GM18870 (cell line): ENCODE data around the gene CD58.
"Not testable (repeated sequence)": the region's sequence is repeated elsewhere in the genome, so short reads cannot be mapped to it uniquely, and the experiment has no call there.

Source experiments
- ATAC-seq: cut with Tn5 transposase; IDR thresholded peaks from one replicate; pipeline ENCODE4 v1.9.1; 2021; ENCODE audit warnings: moderate library complexity; ENCODE audit not compliant: unreplicated experiment

Gene CD58

GRCh38 chr1:116593977-116594376, 23.2 kb upstream of the CD58 start:
- ATAC-seq: not testable (repeated sequence)

- ATAC-seq: not testable (repeated sequence)
Observed at GRCh38 chr1:116593401-116593800, 22.6 kb upstream of the CD58 start.

- ATAC-seq: not testable (repeated sequence)
Observed at GRCh38 chr1:116591951-116592605, 21.3 kb upstream of the CD58 start.

DNA sequence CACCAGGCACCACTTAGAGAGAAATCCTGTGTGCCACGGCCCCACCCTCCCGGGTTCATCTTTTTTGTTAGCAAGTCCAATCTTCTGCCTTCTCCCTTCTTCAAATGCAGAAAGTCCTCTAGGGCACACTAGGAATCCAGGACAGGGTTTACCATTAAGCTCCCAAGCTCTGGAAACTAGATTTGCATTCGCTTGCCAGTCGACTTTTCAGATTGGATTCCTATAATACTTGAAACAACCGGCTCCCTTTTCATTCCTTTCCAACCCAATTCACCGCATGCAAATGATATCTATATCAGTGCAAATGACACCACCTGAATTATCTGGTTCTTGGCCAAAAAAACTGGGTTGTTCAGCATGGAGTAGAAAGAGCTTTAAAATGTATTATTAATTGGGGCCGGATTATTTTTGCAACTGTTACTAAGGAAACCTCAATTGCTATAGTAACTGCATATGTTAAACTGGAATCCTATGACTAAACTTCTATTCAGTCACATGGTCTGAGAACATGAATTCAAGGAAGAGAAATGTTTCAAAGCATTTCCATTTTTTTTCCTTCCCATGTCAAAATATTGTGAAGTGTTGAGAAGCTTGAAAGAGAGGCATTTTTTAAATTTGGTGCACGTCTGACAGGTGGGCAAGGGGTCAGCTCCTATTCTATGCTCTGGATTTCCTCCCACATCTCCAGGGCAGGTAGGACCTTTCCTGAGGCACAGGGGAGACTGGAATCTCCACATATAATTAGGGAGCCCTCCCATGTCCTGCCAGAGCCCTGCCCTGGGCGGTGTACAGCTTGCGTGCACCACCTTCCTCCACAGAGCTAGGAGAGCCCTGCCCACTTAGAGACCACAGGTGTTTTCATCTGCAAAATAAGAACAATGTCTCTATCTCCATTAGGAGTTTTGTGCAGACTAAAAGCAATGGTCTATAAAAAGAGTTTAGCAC, 20.5 kb upstream of the CD58 start:
- not testable (repeated sequence) for ATAC-seq

DNA sequence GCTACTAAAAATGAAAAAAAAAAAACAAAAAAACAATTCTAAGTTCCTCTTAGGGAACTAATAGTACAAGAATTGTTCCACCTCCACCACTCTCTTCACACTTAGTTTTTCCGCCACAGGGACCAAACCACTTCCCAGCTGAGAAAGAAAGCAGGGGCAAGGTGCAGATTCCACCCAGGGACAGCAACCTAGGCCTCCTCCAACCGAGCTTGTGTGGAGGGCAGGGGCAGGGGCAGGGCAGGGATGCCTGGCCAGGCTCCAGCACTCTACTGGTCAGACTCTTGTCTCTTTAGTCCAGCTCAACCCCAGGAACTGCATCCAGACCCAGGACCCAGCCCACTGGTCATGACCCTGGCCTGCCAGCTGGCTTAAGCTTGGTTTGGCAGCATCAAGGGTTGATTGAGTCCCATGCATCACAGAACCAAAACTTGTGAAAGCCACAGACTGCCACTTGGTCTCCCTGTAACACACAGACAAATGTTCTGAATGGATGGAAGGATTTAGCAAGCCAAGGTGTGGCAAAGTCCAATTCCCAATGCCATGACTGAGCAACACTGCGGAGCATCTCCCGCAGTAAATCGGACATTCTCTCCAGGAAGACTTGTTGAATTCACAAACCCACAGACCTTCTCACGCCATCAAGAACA, 19.7 kb upstream of the CD58 start:
- not testable (repeated sequence) for ATAC-seq

DNA sequence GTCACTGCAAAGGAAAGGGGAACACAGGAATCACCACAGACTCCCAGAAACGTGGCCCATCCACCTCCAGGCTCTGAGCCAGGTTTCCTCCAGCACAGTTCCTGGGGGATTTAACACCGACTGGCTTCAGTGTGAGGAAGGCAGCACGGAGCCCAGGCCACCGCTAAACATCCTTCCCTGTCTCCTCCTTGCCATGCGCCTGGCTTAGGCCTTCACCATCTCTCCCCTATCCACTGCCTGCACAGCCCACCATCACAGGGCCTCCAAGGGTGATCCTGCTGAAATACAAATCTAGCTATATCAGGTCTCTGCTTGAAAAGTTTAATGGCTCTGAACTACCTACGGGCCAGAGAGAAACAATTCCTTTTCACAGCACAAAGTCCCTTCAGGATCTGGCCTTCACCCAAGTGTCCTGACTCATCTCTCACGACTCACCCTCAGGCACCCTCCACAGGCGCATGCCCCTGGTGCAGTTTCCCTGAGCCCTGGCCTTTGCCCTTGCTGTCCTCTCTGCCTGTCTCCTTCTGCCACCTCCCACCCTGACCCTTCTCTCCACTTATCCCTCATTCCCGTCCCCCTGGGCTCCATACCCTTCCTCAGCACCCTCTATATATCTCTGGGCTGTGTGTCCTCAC, 18.4 kb upstream of the CD58 start:
- ATAC-seq: not testable (repeated sequence)

GRCh38 chr1:116587501-116588227, 16.8 kb upstream of the CD58 start:
- no peak for ATAC-seq

GRCh38 chr1:116586741-116587143, 15.9 kb upstream of the CD58 start:
- ATAC-seq: peak; percentile 54

DNA sequence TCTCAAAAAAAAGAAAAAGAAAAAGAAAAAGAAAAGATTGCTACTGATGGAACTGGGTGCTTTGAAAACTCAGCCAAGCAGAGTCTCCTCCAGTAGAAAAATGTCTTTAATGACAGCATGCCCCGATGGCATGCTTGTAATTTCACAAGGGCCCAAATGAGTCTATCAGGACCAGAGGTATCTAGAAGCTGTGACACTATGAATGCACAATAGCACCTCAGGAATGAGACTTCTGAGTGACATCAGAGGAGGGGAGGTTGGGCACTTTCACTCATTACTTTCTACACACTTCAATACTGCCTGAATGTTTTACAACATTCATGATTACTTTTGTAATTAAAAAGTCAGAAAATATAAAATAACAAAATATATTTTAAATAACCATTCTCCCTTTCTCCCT, 15.1 kb upstream of the CD58 start:
- ATAC-seq: no peak

GRCh38 chr1:116581323-116581885, 10.6 kb upstream of the CD58 start:
- ATAC-seq: no peak

DNA sequence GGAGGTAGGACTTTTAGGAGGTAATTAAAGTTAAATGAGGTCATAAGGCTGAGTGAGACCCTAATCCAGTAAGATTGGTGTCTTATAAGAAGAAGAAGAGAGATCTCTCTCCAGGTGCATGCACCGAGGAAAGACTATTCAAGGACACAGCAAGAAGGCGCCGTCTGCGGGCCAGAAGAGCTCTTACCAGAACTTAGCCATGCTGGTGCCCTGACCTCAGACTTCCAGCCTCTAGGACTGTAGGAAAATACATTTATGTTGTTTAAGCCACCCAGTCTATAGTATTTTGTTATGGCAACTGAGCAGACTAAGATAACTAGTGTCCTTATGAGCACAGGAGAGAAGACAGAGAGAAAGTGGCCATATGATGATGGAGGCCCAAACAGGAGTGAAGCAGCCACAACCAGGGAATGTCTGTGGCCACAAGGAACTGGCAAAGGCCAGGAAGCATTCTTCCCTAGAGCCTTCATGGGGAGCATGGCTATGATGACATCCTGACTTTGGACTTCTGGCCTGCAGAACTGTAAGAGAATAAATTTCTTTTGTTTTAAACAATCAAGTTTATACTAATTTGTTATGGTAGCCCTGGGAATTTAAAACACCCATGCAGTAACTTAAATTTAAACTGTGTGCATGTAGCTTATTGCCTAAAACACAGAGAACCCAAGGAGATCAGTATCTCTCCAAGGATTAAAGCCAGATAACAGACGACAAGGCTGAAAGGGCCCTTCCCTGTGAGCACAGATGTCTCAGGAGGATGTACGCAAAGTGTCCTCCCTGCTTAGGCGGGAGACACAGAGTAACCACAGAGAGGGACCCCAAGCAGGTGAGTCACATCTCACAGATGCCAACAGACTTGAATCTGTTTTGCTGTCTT, 9.9 kb upstream of the CD58 start:
- ATAC-seq: no peak

GRCh38 chr1:116579259-116579875, 8.5 kb upstream of the CD58 start:
- no peak for ATAC-seq

DNA sequence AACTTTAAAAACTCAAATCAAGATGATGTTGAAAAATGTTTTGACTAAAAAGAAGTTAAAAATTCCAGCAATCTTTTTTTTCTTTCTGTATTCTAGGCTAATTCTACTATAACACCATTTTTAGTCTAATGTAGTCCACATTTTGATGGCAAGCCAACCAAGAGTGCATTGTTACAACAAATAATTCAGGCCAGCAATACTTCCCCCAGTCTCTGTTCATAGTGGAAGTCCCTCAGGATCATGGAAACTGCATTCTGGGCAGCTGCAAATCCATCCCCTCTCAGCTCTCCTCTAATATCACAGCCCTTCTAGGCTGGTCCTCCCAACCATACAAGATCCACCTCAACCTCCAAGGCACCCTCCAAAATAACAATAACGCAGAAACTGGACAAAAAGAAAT, 7.8 kb upstream of the CD58 start:
- no peak for ATAC-seq

DNA sequence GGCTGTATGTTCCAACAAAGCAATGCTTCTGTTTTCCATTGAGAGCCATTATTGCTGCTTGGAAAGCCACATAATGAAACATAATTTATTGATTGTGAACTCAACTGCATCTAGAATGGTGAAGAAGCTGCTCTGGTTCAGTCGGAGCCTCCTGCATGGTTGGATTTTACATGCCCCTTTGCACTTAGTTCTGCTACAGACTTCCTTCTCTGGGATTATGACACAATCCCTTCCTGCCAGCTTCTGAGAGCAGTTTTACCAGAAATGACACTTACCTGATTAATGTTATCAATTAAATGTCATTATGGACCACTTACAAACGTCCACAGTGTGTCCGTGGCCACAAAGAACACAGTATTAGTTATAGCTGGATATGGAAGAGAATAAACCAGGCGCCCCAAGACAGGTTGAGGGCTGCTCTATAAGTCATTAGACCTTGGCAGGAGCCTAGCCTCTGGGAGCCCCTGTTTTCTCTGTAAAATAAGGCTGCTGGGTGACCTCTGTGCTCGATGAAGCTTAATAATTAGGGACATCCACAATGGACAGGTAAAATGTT, 7.0 kb upstream of the CD58 start:
- ATAC-seq: no peak

- ATAC-seq: no peak
Observed at GRCh38 chr1:116574581-116575291, 3.9 kb upstream of the CD58 start.

GRCh38 chr1:116573431-116574095, 2.7 kb upstream of the CD58 start:
- ATAC-seq: no peak

DNA sequence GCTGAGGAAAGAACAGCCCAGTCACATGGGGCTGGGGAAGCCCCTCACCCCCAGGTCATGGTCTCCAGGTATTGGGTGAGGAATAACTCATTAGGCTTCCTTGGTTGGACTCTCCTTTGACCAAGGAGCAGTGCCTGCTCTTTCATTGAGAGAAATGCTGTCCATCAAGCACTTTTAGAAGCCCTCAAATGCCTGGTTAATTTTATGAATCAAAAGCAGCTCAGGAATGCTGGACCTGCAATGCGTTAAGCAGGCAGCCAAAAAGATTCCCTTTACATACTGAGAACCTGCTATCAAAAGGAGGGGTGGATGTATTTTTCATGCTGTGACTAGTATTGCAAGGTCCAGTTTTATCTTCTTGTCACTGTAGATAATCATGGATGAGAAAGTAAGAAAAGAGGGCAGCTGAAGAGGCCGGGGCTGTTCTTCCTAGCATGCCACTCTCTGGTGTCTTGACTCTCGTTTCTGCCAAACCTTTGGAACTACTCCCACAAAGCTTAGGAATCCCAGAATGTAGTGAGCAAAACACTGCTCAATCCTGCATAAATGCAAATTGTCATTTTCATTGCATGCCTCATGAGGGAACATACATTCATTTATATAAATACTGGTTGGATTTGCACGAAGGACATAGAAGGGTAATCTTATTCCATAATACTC, 2.1 kb upstream of the CD58 start:
- no peak for ATAC-seq
